ENCODE measurements around the gene TRIO. TPM values are rescaled to one million over a fixed set of nuclear protein-coding genes. Genes with fewer than 3 reads are reported as not detected.
A peak's percentile ranks its signal among the peaks of the same experiment; 100 is the strongest.

Gene TRIO
- total RNA-seq, 1 experiment from 2014 or later, result 68.4 TPM

- ChIA-PET CTCF (no interaction called here), POLR2A (no interaction called here), RAD21 (ENCODE audit: low non-redundant PET in 1 of 2, low total read pairs in 2 of 2, uncharacterized antibody in 2 of 2, unreplicated experiment in 2 of 2) (no interaction called here)
- Histone ChIP-seq H3K27ac (ENCODE audit: low read depth, low read length) (peak overlapping the region; percentile 35), H3K9me3 (ENCODE audit: control insufficient read depth in 1 of 2, insufficient read depth in 1 of 2, low read depth in 1 of 2, low read length in 2 of 2) (no peaks in the 10 kb centered on the region), H3K9me2 (ENCODE audit: insufficient read depth) (no peaks in the 10 kb centered on the region), H2AFZ (ENCODE audit: low read depth, low read length, poor library complexity, severe bottlenecking) (no peak overlapping the region), H3K36me3 (ENCODE audit: control insufficient read depth in 1 of 2, insufficient read depth in 2 of 2, low read length in 2 of 2) (peaks cover 15 to 30% of the 10 kb centered on the region in 2 experiments; a peak in 3 of 4 replicates), H3K79me2 (ENCODE audit: insufficient read depth, low read length) (no peaks in the 10 kb centered on the region), H3K4me2 (ENCODE audit: low read length) (peak overlapping the region; percentile 22; the same call in 1 of the 2 replicates), H3K27me3 (ENCODE audit: insufficient read depth, low read length) (no peaks in the 10 kb centered on the region), H3K4me1 (ENCODE audit: control insufficient read depth in 1 of 2, insufficient read depth in 2 of 2, low read length in 2 of 2) (peaks cover 0 to 10% of the 10 kb centered on the region in 2 experiments; a peak in 2 of 4 replicates), H3K4me3 (replicated peaks in 1 of 2; ENCODE audit: low read depth in 1 of 2, low read length in 2 of 2) (no peak overlapping the region), H3K9ac (ENCODE audit: low read length) (no peak overlapping the region), H4K20me1 (ENCODE audit: insufficient read depth) (no peaks in the 10 kb centered on the region)
- TF ChIP-seq POLR2AphosphoS5 (IDR thresholded peaks at IDR 0.05; ENCODE audit: low read depth, low read length) (no peak), SP1 (IDR thresholded peaks at IDR 0.05; ENCODE audit: low read depth) (no peak), JUND (IDR thresholded peaks at IDR 0.05) (no peak), EZH2 (IDR thresholded peaks at IDR 0.05) (no peak), EGR1 (IDR thresholded peaks at IDR 0.05; ENCODE audit: low read depth) (no peak), SRF (IDR thresholded peaks at IDR 0.05; ENCODE audit: low read depth) (no peak), RAD21 (IDR thresholded peaks at IDR 0.05; ENCODE audit: low read depth) (no peak), FOSL1 (IDR thresholded peaks at IDR 0.05; ENCODE audit: low read depth) (no peak), REST (IDR thresholded peaks at IDR 0.05; ENCODE audit: low read depth) (no peak)
- TF ChIP-seq, protein P1, sequence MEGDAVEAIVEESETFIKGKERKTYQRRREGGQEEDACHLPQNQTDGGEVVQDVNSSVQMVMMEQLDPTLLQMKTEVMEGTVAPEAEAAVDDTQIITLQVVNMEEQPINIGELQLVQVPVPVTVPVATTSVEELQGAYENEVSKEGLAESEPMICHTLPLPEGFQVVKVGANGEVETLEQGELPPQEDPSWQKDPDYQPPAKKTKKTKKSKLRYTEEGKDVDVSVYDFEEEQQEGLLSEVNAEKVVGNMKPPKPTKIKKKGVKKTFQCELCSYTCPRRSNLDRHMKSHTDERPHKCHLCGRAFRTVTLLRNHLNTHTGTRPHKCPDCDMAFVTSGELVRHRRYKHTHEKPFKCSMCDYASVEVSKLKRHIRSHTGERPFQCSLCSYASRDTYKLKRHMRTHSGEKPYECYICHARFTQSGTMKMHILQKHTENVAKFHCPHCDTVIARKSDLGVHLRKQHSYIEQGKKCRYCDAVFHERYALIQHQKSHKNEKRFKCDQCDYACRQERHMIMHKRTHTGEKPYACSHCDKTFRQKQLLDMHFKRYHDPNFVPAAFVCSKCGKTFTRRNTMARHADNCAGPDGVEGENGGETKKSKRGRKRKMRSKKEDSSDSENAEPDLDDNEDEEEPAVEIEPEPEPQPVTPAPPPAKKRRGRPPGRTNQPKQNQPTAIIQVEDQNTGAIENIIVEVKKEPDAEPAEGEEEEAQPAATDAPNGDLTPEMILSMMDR (IDR thresholded peaks at IDR 0.05 in 2 of 3, conservative IDR thresholded peaks at IDR 0.05 in 1 of 3; ENCODE audit: borderline replicate concordance in 1 of 3, insufficient read depth in 1 of 3, low read depth in 2 of 3, low read length in 2 of 3), result no peak
- ATAC-seq, result peak; percentile 54
- intact Hi-C loops (cut with micrococcal nuclease), result no loop called here
- DNase-seq (ENCODE audit: low read depth, low spot score), result no peak
- BruUV-seq (replicated peaks), result no TSS peak
Observed at GRCh38 chr5:14463629-14464028, 320.5 kb downstream of the TRIO start.

Measured in HCT116 (cell line).